Measurements from ENCODE around the gene ILRUN.
"Not testable (repeated sequence)": the region's sequence is repeated elsewhere in the genome, so short reads cannot be mapped to it uniquely, and the experiment has no call there.

The ILRUN gene

DNA sequence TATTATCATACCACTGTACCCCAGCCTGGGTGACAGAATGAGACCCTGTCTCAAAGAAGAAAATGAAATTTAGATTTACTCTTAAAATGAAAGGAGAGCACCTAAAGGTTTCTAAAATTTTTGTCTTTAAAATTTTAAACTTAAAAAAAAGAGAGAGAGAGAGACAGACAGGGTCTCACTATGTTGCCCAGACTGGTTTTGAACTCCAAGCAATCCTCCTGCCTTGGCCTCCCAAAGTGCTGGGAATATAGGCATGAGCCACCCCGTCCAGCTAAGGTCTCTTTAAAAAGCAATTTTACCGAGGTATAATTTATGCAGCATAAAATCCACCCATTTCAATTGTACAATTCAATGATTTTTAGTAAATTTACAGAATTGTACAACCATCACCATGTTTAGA is 33.2 kb downstream of the ILRUN start:
- no peak for FAIRE-seq

DNA sequence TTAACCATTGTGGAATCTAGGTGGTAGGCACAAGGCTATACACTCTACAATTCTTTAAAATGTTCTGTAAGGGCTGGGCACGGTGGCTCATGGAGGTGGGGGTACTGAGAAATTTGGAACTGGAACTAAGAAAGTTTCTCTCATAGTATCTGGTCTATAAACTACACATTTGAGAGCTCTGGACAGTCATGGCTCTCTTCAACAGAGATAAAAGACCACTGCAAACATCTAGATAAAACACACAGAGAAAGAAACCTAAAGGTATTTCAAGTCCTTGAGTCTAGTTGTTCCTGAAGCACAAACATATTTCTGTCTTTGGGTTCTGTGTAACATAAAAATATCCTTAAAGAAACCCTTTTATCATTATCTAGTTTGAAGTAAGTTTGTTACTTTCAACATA is 35.2 kb downstream of the ILRUN start:
- FAIRE-seq: no peak

DNA sequence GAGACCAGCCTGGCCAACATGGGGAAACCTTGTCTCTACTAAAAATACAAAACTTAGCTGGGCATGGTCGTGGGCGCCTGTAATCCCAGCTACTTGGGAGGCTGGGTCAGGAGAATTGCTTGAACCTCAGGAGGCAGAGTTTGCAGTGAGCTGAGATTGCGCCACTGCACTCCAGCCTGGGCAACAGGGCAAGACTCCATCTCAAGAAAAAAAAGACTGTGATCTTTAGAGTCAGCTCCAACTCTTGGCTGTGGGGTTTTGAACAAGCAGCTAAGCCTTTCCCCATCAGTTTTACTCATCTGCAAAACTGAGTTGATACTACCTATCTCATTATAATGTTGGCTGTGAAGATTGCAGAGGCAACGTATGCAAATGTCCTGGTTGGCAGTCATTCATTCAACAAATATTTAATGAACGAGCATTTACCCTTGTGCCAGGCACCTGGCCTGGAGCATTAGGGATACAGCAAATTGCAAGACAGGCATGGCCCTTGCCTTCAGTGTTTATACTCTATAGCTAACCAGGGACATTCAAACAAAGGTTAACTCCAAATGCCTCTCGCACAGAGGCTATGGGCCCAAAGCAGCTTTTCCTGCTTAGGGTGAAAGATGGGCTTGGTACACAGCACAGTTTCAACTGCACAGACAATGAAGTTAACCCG is 37.8 kb downstream of the ILRUN start:
- no peak for FAIRE-seq

DNA sequence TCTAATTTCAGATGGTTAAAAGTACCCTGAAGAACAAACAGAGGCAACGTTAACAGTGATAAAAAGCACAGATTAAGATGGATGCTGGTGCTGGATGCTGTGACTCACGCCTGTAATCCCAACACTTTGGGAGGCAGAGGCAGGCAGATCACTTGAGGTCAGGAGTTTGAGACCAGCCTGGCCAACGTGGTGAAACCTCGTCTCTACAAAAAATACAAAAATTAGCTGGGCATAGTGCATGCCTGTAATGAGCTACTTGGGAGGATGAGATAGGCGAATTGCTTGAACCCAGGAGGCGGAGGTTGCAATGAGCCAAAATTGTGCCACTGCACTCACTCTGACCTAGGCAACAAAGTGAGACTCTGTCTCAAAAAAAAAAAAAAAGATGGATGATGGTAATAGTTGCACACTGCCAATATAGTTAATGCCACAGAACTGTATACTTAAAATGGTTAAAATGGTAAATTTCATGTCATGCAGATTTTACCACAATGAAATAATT is 38.5 kb downstream of the ILRUN start:
- FAIRE-seq: not testable (repeated sequence)

- no peak for FAIRE-seq
Measured at GRCh38 chr6:34657307-34657978, 39.1 kb downstream of the ILRUN start.

- FAIRE-seq: no peak
Measured at GRCh38 chr6:34657037-34657306, 39.6 kb downstream of the ILRUN start.

DNA sequence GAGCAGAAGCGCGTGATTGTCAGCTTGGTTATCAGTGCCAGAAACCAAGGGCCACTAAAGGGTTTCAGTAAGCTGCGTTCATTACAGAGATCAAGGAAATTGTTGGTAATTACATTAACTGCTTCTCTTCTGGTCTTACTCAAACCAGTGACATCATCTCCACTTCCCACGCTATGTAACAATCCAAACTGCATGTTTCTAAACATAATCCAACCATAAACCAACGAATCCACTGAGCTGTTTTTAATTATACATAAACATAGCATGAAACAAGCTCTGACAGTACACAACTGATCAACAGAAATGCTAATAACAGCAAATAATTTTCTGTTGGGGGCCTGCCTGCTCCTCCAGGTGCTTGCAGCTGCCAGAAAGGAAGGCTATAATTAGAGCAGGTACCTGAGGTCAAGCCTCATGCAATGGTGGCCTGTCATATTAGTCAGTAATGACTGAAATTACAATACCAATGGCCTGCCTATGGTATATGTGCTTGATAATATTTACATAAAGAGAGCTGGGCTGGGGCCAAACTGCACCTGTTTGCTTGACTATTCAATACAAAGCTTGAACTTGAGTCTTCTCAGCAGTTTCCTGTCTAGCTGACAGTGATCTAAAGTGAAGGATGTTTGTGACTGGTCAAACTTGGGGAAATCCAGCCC is 40.1 kb downstream of the ILRUN start:
- FAIRE-seq: no peak

DNA sequence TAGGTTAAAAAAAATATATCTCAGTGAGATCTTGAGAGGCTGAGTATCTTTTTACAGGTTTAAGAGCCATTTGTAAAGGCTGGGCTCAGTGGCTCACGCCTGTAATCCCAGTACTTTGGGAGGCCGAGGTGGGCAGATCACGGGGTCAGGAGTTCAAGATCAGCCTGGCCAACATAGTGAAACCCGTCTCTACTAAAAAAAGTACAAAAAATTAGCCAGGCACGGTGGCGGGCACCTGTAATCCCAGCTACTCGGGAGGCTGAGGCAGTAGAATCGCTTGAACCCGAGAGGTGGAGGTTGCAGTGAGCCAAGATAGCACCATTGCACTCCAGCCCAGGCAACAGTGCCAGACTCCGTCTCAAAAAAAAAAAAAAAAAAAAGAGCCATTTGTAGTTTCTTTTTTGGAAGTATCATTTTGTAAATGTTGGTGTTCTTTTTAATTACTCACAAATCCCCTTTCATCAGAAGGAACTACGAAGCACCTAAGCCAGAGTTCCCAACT is 40.6 kb downstream of the ILRUN start:
- FAIRE-seq: not testable (repeated sequence)

GRCh38 chr6:34654061-34654710 is 42.4 kb downstream of the ILRUN start:
- FAIRE-seq: no peak

DNA sequence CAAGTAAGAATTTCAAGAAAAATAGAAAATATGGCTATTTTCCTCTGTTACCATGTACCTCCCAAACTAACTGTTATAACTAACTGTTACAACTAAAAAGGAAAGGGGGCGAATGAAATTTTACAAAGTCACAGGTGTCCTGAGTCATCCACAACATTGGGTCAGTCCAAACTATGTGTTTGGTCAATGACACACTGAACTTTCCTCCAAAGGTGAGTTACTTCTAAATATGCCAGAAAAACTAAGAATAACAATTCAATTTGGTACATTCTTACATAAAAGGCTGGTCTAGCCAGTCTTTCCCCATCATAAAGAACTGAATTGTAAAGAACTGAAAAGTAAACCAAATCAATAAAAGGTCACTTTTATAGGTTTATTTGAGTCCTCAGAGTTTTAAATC is 44.3 kb downstream of the ILRUN start:
- FAIRE-seq: no peak

DNA sequence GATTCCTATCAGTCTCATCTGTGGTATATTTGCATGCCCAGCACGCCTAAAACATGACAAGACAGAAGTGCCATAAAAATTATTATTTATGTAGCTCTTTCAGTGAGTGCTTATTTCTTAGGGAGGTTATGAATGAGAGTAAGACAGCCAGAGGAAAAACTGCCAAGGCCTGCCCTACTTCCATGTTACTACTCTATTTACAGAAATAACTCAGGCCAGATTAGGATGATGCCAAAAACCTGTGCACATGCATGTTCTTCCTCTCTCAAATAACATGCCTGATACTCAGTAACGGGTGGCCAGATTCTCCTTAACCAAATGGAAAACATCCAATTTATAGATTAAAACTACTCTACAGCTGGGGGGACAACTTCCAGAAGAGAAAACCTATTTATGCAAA is 45.7 kb downstream of the ILRUN start:
- FAIRE-seq: no peak

DNA sequence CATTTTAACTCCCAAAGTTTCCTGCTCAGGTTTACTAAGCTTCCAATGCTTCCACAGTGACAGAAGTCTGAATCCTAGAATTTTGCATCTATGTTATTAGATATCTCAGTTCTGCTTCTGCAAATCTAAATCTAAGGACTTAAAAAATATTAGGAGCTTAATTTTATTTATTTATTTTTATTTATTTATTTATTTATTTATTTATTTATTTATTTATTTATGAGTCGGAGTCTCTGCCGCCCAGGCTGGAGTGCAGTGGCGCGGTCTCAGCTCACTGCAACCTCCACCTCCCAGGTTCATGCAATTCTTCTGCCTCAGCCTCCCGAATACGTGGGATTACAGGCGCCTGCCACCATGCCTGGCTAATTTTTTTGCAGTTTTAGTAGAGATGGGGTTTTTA is 46.3 kb downstream of the ILRUN start:
- not testable (repeated sequence) for FAIRE-seq

GRCh38 chr6:34648806-34649205 is 47.8 kb downstream of the ILRUN start:
- no peak for FAIRE-seq
